Measurements from ENCODE around the gene SORCS1.

SORCS1 gene

DNA sequence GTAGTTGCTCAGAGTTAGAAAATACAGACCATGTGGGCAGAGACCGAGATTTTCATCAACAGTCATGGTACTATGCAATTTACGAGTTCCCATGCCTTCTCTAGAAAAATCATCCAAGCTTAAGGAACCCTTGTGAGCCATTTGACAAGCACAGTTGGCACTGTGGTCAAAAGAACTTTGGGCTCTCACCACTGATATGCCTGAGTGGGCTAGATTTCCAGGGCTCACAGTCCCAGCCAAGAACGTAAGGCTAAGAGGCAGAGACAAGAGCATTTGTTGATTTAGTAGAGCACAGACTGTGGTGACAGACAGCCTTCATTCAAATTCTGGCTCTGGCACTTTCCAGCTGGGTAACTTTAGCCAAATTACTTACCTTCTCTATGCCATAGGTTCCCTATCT is 407.0 kb downstream of the SORCS1 start:
- peaks cover 5% of the 10 kb centered on the region for H3K4me1 Mint-ChIP-seq
- DNase-seq = no peak
- no peak overlapping the region for H3K4me3 Mint-ChIP-seq
- peaks cover 4% of the 10 kb centered on the region for H3K9me3 Mint-ChIP-seq
- TF ChIP-seq, protein P1, sequence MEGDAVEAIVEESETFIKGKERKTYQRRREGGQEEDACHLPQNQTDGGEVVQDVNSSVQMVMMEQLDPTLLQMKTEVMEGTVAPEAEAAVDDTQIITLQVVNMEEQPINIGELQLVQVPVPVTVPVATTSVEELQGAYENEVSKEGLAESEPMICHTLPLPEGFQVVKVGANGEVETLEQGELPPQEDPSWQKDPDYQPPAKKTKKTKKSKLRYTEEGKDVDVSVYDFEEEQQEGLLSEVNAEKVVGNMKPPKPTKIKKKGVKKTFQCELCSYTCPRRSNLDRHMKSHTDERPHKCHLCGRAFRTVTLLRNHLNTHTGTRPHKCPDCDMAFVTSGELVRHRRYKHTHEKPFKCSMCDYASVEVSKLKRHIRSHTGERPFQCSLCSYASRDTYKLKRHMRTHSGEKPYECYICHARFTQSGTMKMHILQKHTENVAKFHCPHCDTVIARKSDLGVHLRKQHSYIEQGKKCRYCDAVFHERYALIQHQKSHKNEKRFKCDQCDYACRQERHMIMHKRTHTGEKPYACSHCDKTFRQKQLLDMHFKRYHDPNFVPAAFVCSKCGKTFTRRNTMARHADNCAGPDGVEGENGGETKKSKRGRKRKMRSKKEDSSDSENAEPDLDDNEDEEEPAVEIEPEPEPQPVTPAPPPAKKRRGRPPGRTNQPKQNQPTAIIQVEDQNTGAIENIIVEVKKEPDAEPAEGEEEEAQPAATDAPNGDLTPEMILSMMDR (IDR thresholded peaks at IDR 0.05) = no peak
- H3K27ac Mint-ChIP-seq = no peak overlapping the region
- peaks cover 5% of the 10 kb centered on the region for H3K27me3 Mint-ChIP-seq (ENCODE audit: low read depth, poor library complexity)
- H3K36me3 Mint-ChIP-seq (ENCODE audit: low read depth) = no peaks in the 10 kb centered on the region

DNA sequence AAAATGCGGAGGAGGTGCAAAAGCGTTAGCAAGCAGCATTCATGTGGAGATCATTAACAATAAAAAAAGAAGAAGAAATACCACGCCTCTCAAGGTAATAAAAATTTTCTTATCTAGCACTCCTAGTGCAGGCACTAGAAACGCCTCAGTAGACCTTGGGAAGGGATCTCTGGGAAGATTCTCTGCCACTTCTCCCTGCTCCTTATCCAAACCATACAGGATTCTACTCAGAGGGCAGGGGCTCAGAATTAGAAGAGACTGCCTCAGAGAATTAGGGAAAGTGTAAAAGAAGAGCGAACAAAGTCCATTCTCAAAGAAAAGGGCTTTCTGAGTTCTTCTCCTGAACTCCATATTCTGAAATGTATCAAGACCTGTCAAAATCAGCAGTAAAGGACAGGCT is 413.4 kb downstream of the SORCS1 start:
- DNase-seq = no peak
- TF ChIP-seq, protein P1 (IDR thresholded peaks at IDR 0.05) = no peak
- Mint-ChIP-seq H3K27me3 (ENCODE audit: low read depth, poor library complexity) (peaks cover 8% of the 10 kb centered on the region), H3K4me3 (no peak overlapping the region), H3K9me3 (peaks cover 4% of the 10 kb centered on the region), H3K36me3 (ENCODE audit: low read depth) (no peaks in the 10 kb centered on the region), H3K27ac (no peak overlapping the region), H3K4me1 (no peaks in the 10 kb centered on the region)

DNA sequence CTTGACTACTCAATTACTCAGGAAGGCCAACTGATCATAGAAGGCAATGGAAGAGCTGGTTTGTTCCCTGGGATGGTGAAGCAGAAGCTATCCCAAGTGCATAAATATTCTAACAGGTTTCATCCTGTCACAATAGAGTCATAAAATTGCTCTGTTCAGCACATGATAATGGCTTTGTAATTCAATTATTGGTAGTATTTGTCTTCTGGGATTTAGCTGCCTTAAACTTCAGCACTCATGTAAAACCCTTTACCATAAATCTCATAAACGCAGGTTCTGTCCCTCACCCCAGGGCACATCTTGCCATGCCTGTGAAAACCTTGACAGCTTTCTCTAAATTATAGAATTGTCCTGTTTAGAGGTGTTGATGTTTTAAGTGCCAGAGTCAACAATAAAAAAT is 417.6 kb downstream of the SORCS1 start:
- TF ChIP-seq, protein P1 (IDR thresholded peaks at IDR 0.05) = no peak
- H3K27ac Mint-ChIP-seq = no peak overlapping the region
- H3K4me1 Mint-ChIP-seq = no peaks in the 10 kb centered on the region
- peaks cover 3% of the 10 kb centered on the region for H3K27me3 Mint-ChIP-seq (ENCODE audit: low read depth, poor library complexity)
- peaks cover 4% of the 10 kb centered on the region for H3K9me3 Mint-ChIP-seq
- no peak for DNase-seq
- H3K4me3 Mint-ChIP-seq = no peak overlapping the region
- no peaks in the 10 kb centered on the region for H3K36me3 Mint-ChIP-seq (ENCODE audit: low read depth)

DNA sequence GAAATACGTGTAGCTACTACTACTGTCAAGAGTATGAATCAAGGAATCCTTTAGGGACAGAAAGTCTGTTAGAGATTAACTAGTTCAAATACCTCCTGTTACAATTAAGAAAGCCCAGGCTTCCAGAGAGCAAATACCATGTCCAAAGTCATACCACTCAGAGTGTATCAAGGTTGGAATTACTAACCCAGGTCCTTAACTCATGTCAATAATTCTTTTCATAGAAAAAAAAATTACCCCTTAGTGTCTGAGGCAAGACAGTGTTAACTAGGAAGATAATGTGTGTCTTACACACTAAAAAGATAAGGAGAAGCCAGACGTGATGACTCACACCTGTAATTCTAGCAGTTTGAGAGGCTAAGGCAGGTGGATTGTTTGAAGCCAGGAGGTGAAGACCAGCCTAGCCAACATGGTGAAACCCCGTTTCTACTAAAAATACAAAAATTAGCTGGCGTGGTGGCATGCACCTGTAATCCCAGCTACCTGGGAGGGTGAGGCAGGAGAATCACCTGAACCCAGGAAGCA is 423.4 kb downstream of the SORCS1 start:
- TF ChIP-seq, protein P1 (IDR thresholded peaks at IDR 0.05) = no peak
- no peaks in the 10 kb centered on the region for H3K36me3 Mint-ChIP-seq (ENCODE audit: low read depth)
- H3K27ac Mint-ChIP-seq = no peak overlapping the region
- no peaks in the 10 kb centered on the region for H3K27me3 Mint-ChIP-seq (ENCODE audit: low read depth, poor library complexity)
- no peak overlapping the region for H3K4me3 Mint-ChIP-seq
- DNase-seq = no peak
- H3K4me1 Mint-ChIP-seq = no peaks in the 10 kb centered on the region
- H3K9me3 Mint-ChIP-seq = no peaks in the 10 kb centered on the region

DNA sequence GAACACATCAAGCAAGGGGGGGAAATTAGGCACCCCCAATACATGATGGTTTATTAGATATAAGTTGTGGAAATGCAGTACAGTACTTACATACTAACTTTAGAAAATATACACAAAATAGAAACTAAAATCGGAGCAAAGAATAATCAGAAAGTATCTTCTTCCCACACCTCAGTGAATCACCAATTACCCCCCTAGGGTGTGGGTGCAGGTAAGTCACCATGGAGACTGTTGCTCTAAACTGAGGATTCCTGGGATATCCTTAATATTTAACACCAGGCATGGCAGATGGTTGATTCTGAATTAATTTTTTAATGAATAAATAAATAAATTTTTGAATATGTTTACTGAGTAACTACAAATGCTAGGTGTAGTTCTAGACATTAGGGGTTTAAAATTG is 424.4 kb downstream of the SORCS1 start:
- no peak for DNase-seq
- H3K4me3 Mint-ChIP-seq = no peak overlapping the region
- no peaks in the 10 kb centered on the region for H3K4me1 Mint-ChIP-seq
- TF ChIP-seq, protein P1 (IDR thresholded peaks at IDR 0.05) = no peak
- no peaks in the 10 kb centered on the region for H3K9me3 Mint-ChIP-seq
- no peaks in the 10 kb centered on the region for H3K36me3 Mint-ChIP-seq (ENCODE audit: low read depth)
- H3K27ac Mint-ChIP-seq = no peak overlapping the region
- H3K27me3 Mint-ChIP-seq (ENCODE audit: low read depth, poor library complexity) = no peaks in the 10 kb centered on the region

DNA sequence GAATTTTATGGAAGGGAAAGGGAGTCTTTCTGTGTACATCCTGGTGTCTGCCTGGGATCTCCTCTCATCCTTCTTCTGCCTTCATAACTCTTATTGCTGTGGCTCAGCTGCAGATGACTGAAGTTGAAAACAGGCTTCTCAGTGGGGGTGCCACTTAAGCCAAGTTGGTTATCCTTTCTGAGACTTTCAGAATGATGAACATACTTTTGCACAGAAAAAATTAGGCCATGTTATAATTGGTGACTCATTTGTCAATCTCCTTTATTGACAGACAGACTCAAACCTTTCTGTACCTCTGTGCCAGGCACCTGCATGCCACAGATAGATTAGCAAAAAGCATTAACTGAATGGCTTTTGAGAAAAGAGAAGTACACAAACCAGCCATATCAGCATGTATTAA is 430.3 kb downstream of the SORCS1 start:
- H3K36me3 Mint-ChIP-seq (ENCODE audit: low read depth) = no peaks in the 10 kb centered on the region
- H3K27me3 Mint-ChIP-seq (ENCODE audit: low read depth, poor library complexity) = no peaks in the 10 kb centered on the region
- H3K9me3 Mint-ChIP-seq = no peaks in the 10 kb centered on the region
- H3K27ac Mint-ChIP-seq = no peak overlapping the region
- no peak overlapping the region for H3K4me3 Mint-ChIP-seq
- peaks cover 5% of the 10 kb centered on the region for H3K4me1 Mint-ChIP-seq
- no peak for DNase-seq
- TF ChIP-seq, protein P1 (IDR thresholded peaks at IDR 0.05) = no peak
